T follicular helper cell (primary cell): ENCODE measurements around the gene ATXN7L1.

Source experiments
- DNase-seq: peaks from one replicate; pipeline ENCODE4 v3.0.0-alpha.2; 2020; ENCODE audit warnings: low read depth

ATXN7L1 gene

GRCh38 chr7:105580022-105580740 lies 296.2 kb downstream of the ATXN7L1 start:
- no peak for DNase-seq

GRCh38 chr7:105578496-105578895 lies 297.9 kb downstream of the ATXN7L1 start:
- DNase-seq = no peak

- no peak for DNase-seq
Observed at GRCh38 chr7:105577251-105577650, 299.1 kb downstream of the ATXN7L1 start.

GRCh38 chr7:105571891-105572290 lies 304.5 kb downstream of the ATXN7L1 start:
- DNase-seq = no peak

GRCh38 chr7:105567821-105568220 lies 308.6 kb downstream of the ATXN7L1 start:
- DNase-seq = no peak

- no peak for DNase-seq
Observed at GRCh38 chr7:105567024-105567423, 309.4 kb downstream of the ATXN7L1 start.

- no peak for DNase-seq
Observed at GRCh38 chr7:105565190-105565589, 311.2 kb downstream of the ATXN7L1 start.

GRCh38 chr7:105559926-105560325 lies 316.5 kb downstream of the ATXN7L1 start:
- DNase-seq = no peak
